GM21717 (cell line): ENCODE data around the gene OR6J1.
"Not testable (repeated sequence)": the region's sequence is repeated elsewhere in the genome, so short reads cannot be mapped to it uniquely, and the experiment has no call there.

Experiments used
- ATAC-seq: cut with Tn5 transposase; IDR thresholded peaks from one replicate; pipeline ENCODE4 v1.9.1; 2021; ENCODE audit warnings: mild to moderate bottlenecking, moderate library complexity; ENCODE audit not compliant: unreplicated experiment

The OR6J1 gene

DNA sequence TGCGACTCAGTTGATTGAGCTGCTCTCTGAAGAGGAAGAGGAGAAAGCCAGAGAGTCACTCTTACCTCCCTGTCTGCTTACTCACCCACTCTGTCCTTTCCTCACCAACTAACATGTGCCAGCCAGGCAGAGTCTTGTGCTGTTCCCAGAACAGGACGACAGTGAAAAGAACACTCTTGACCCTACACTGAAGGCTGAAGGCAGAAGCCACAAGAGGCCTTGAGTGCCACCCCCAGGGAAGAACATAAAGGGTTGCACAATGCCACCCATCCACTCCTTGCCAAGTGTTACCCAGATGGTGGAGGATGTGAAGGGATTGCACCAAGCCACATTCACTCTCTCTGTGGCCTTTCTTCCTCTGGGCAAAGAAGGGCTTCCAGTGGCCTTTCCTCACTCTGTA, 33.2 kb downstream of the OR6J1 start:
- no peak for ATAC-seq

DNA sequence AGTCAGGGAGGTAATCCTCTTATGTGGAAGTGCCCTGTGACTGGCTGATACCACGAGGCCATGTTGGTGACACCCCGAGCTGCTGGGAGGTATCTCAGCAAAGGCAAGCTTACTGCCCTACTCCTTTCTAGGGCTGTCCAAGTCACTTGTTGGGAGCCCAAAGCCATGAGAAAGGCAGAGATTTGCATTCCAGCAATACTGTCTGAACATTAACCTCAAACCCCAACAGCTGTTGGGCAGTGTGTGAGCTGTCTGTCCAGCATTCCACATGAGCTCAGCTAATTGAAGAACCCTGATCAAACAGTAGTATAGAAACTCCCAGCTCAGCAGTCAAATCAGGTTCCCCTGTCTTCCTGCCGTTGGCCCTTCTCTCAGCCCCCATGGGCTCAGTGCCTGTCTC, 36.9 kb downstream of the OR6J1 start:
- ATAC-seq = no peak

DNA sequence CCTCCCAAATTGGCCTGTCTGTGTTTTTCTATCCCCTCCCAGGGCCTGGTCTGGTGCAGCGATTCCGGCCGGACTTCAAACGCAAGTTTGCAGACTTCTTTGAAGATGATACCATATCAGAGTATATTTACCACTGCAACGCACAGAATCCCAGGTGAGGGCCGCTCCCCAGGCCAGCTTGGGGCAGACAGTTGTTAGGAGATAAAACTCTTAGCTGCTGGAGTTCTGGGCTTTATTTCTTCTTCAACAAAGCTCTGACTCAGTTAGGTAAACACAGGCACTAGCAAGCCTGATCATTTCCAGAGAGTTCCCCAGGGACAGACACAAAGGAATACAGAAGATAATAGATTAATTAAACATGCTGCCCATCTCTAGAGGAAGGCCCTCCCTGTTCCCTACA, 37.8 kb downstream of the OR6J1 start:
- no peak for ATAC-seq

DNA sequence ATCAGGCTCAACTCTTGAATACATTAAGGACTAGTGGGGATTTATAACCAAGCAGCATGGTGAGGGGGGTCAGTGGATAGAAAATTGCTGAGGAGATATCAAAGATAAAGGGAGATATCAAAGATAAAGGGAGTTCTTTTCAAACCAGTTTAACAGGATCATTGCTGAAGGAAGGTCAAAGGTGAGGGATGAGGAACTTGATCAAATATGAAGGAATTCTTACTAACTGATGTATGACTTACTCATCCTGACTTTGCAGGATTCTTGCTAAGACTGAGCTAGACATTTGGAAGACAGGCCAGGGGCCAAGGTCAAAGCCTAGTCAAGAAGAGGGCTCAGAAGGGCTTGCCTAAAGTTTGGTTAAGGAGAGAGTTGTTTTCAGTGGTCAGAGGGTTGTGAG, 41.3 kb downstream of the OR6J1 start:
- no peak for ATAC-seq

DNA sequence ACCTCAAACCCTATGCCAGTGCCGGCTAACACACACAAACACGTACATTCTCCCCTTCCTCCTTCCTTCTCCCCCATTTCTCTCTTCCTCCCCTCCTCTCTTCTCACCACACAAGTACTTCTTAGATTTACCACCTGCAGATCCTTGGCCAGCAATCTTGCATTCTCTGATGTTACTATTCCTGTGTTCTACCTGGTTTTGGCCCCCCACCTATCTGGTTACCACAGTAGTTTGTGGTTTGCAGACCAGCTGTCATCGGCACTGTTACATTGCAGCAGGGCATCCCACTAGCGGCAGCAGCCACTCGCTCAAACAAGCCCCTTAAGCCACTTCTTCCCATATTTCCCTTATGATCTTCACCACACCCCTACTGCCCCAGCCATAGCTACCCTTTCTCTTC, 42.2 kb downstream of the OR6J1 start:
- no peak for ATAC-seq

DNA sequence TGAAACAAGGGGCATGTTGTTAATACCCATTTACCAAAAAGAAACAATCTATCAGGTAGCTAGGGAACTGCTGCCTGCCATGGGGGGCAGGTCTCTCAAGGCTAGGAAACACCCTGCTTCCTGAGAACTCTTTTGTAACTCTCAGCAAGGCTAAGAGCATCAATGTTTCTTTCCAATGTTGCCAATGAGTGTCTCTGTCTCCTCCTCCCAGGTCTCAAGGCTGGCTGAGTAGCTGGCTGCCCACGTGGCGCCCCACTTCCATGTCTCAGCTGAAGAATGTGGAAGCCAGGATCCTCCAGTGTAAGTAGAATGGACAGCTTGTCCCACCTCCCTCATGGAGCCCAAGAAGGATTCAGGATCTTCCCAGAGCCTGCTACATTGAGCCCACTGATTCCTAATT, 42.7 kb downstream of the OR6J1 start:
- ATAC-seq = no peak

DNA sequence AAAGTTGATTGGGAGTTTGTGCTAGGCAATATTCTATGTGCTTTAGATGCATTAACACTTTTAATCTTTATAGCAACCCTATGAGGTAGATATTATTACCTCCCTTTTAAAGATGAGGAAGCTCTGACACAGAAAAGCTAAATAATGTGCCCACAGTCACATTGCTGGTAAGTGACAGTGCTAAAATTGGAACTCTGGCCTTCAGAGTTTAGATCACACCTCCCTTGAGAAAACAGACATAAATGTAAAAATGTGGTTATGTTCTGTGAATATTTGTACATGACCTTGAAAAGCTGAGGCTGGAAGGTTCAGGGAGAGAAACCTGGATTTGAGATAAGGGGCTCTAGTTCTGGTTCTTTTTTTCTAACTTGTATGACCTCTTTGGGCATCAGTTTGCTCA, 44.1 kb downstream of the OR6J1 start:
- no peak for ATAC-seq

DNA sequence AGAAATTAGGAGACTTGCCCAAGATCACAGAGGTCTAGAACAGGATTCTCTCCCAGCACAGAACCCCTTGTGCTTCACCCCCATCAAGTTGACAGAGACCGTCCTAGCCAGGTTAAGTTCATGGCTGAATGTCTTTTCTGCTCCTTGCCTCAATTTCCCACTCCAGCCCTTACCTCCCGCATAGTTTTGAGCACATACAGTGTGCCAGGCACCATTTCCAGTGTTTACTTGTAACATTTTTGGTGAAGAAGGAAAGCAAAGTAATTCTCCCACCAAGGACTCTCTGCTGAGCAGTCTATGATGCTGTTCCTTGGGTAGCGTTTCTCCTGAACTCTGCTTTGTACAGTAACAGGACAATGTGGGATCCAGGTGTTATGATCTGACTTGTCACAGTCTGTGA, 44.8 kb downstream of the OR6J1 start:
- no peak for ATAC-seq

DNA sequence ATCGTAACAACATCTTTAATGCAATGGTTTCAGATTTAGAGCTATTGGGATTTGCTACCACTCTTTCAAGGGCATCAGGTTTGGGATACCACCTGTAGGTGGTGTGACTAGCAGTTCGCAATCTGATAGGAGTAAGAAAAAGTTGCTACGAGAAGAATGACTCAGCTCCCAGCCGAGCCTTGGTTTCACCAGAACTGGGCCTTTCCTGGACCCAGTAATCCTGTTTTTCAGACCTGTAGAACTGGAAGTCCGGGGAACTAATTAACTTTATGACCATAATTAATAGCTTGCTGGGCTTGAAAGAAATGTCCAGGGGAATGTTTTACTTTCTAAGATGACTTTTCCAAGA, 45.3 kb downstream of the OR6J1 start:
- ATAC-seq = peak; percentile 37

DNA sequence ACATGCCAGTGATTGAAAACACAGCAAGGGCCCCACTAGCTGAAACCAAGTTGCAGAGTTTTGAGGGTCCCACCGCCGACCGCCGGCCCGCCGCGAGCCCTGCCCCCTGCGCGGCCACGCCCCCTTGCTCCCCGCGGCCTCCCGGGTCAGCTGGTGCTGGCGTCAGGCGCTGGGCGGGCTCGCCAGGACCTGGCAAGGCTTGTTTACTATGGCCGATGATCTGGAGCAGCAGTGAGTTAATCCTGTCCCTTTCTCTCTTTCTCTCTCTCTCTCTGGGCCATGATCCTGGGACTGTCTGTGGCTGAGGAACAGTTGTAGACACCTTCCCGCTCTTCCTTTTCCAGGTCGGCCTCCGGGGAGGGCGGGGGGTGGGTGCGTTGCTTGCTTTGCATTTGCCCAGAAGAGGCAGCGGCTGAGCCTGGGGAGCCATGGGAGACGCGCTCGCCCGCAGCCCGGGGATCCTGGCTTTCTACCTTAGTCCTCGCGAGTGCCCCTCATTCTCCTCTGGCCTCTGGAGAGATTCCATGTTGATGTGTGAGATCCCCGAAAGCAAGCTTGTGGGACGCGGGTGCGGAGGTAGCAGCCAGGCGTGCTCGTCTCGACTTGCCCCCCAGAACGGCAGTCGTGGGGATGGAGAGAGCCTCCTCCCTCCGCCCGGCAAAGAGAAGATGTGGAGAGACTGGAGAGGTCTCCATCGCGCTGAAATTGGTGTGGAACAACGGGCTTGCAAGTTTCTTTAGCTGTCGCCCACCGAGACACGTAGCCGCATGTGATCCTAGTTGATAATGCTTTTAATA, 45.9 kb downstream of the OR6J1 start, which contains the start of gene ABHD4:
Gene ABHD4 (plus strand): TSS at position 202 of the 797 bp plus-strand sequence. CDS start 7 bp downstream, at position 209.
- ATAC-seq = peak; percentile 65

DNA sequence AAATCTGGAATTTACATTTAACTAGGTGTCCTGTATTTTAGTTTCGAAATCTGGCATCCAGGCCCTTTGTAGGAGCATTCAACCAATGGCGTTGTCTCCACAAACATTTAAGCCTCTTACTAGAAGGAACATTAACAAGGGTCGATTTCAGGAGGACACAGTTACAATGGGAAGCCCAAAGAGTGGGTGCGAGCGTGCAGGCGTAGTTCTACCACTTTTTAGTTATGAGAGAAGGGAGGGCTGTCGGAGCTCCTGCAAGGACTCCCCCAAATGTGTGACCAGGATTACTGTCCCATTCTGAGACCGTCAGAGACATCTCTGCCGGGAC, 46.4 kb downstream of the OR6J1 start:
- ATAC-seq = peak; percentile 13

DNA sequence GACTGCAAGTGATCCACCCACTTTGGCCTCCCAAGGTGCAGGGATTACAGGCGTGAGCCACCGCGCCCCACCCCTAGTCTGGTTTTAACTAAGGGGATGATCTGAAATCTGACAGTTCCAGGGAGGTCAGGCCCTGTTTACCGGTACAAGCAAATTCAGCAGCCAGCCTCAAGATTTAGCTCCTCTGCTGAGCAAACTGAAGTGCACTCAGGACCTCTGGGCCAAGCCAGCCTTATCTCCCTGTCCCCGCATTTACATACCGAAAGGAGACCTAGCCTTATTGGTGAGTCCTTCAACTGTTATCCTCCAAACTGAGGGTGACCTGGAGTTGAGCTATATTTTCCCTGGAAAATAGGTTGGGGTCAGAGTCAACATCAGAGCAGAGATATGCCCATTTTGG, 46.9 kb downstream of the OR6J1 start:
- no peak for ATAC-seq

DNA sequence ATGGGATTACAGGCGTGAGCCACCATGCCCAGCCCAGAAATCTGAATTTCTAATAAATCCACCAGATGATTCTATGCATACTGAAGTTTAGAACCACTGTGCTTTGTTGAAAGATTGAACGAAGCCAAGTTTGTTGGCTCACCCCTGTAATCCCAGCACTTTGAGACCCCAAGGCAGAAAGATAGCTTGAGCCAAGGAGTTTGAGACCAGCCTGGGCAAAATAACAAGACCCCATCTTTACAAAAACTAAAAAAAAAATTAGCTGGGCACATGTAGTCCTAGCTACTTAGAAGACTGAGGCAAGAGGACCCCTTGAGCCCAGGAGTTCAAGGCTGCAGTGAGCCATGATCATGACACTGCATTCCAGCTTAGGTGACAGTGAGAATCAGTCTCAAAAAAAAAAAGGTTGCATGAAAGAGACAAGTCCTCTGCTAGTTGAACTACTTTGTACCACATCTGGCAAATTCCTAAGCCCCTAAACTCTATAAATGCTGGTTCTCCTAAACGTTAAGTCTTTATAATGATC, 47.7 kb downstream of the OR6J1 start:
- ATAC-seq = no peak

DNA sequence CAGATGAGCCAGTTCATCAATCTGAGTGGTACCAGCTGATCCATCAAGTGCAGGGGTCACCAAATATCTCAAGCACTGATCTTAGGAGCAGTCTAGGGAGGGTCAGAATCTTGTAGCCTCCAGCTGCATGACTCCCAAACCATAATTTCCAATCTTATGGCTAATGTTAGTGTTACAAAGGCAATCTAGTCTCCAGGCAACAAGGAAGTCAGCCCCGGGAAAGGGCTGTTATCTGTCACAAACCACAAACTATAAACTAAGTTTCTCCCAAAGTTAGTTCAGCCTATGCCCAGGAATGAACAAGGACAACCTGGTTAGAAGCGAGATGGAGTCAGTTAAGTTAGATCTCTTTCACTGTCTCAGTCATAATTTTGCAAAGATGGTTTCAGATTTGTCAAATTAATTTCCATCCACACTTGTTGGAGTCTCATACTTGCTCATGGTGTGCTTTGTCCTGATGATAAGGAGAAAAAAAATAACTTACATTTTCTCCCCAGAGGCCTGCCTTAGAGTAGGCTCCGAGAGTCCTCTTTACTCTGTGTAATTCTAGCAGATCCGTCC, 49.9 kb downstream of the OR6J1 start:
- no peak for ATAC-seq

DNA sequence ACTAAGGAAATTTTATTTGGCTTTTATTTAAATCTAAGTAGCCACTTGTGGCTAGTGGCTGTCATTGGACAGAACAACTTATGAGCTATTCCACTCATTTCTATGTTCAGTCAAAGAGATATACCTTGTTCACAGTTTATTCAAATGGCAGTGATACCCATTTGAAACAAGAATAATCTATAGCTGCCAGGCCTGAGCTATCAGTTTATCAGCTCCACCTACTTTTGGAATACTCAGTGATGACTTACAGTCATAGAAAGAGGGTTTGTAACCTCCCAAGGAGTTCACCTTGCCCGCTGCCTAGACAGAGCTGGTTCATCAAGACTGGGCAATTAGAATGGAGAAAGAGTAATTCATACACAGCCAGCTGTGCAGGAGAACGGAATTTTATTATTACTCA, 50.6 kb downstream of the OR6J1 start:
- ATAC-seq = no peak

DNA sequence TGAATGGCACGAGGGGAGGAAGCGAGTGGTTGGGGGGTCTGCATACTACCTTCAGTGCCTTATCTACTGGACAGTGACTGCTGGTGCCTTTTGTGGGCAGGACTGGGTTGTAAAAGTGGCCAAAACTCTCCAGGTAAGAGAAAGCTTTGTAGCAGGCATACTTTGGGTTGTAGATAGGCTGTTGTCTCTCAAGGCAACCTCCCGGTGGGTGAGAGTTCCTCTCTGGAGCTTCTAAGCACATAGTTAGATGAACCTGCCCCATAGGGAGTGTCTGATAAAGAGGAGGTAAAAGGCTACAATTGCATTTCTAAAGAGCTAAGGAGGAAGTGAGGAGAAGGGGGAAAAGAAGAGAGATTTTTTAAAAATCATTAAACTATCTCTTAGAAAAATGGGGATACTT, 51.0 kb downstream of the OR6J1 start:
- ATAC-seq = no peak

DNA sequence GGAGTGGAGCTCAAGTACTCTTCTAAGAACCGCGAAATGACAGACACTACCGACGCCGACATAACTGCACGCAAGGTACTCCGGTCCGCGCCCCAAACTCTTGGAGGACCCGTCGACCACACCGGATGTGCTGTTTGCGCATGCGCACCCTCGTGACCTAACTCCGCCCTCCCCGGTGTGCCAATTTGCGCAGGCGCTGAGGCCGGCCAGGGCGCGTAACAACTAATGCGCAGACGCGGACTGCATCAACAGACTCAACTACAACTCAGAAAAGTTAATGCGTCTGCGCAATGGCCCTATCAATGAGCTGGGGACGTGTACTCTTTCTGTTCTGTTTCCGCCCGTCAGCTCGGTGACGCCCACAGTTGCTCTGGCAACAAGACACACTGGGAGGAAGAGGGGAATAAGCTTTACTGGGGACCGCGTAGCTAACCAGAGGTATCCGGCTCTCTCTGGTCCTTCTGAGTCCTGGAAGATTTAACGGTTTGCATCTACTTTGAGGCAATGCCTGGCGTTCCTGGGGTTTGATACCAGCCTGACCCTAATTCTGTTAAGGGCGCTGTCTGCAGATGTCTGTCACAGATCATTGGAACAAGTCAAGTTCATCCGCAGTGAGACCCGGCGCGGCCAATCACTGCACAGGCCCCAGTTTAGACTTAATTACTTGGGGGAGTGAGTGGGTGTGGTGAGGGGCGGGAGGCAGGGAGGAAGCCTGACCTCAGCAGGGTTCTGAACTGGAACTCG, 54.9 kb downstream of the OR6J1 start, which contains the start of gene DAD1:
Gene DAD1 (minus strand): TSS at position 129 of the 744 bp plus-strand sequence. CDS start 67 bp downstream, at position 62.
- peak; percentile 81 for ATAC-seq

DNA sequence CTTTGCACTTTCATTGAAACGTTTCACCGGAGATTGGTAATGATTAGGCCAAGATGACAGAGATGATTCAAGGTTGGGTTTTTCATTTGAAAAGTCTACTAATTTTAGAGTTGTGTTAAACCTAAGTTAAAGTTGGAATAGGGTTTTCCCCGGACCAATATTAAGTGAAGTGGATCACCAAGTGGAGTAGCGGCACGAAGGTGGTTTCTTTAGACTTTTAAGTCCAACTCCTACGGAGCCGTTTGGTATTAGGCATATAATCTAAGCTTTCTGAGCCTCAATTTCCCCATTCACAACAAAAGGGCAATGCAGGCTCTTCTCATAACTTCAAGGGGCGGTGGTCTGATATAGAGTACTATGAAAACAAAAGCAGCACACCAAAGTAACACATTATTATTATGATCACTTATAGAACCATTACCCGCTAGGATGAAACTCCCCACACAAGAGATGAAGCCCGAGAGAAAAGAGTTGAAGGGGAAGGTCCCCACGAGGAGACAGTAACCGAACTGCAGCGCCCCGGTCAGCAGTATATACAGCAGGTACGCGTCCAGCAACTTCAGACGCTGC, 55.5 kb downstream of the OR6J1 start:
- peak; percentile 7 for ATAC-seq

DNA sequence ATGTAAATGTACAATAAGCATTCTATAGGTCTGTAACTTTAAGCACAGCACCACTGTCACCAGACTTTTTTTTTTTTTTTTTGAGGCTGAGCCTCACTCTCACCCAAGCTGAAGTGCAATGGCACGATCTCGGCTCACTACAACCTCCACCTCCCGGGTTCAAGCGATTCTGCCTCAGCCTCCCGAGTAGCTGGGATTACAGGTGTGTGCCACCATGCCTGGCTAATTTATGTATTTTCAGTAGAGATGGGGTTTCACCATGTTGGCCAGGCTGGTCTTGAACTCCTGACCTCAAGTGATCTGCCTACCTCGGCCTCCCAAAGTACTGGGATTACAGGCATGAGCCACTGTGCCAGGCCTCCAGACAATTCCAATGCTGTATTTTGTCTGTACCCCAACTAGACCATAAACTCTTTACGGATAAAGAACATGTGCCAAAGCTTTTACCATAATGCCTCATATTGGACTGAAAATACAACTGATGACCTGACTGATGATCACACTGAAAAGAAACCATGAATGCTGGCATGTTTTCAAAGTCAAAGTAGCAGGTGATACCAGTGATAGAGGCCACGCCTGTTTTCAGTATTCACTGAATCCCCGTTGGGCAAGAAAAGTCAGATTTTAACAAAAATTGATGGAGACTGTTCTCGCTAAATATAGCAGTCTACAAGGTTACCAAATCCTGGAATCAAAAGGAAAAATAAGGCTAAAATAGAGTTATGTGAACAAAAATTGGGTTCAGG, 56.3 kb downstream of the OR6J1 start:
- ATAC-seq = not testable (repeated sequence)

DNA sequence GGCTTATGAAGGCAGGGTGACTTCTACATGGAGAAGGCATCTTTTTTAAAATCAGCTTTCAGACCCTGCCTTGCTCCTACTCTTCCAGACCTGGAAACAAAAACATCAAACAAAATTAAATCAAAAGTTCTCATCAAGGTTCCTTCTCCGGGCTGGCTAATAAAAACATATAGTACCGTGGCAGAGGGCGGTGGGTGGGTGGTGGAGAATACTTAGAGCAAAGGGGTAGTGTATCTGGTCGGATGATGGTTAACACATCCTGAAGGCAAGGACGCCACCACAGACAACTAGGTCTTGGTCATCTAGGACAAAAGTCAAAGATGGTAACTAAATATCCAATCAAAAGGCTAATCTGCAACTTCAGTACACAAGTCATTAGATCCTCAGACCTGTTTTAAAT, 56.9 kb downstream of the OR6J1 start:
- ATAC-seq = no peak

DNA sequence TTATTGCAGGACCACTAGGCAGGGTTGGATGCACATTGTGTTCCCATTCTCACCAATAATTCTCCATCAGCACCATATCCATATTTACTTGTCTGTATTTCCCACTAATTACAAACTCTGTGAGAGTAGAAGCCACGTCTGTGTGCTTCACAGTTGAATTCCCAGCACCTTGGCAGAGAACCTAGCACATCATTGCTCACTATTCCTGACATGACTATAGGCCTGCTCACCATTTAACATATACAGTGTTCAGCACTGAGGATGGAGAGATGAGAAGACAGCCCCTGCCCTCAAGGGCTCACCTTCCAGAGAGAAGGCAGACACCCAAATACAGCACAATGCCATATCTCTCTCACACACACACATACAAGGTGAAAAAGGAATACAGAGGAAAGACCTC, 60.2 kb downstream of the OR6J1 start:
- ATAC-seq = no peak
